Activated T-cell treated with anti-CD3 and anti-CD28 coated beads for 4 hours (primary cell): ENCODE measurements around the gene NNAT.
"Not testable (repeated sequence)": the region's sequence is repeated elsewhere in the genome, so short reads cannot be mapped to it uniquely, and the experiment has no call there.

Experiments
- DNase-seq: peaks from one replicate; pipeline ENCODE4 v3.0.0-alpha.2; 2020

The NNAT gene

GRCh38 chr20:37524859-37525708, 4.0 kb downstream of the NNAT start:
- no peak for DNase-seq

GRCh38 chr20:37525810-37526209, 4.8 kb downstream of the NNAT start:
- no peak for DNase-seq

- DNase-seq, result no peak
Measured at GRCh38 chr20:37526238-37526838, 5.3 kb downstream of the NNAT start.

- DNase-seq, result no peak
Measured at GRCh38 chr20:37526839-37527637, 6.0 kb downstream of the NNAT start.

- peak; percentile 86 for DNase-seq
Measured at GRCh38 chr20:37527638-37528445, 6.8 kb downstream of the NNAT start, which contains the start of gene BLCAP. Gene BLCAP (minus strand): TSS chr20:37527876. CDS start chr20:37519174, 8,702 bp downstream.

- DNase-seq, result no peak
Measured at GRCh38 chr20:37528446-37529213, 7.6 kb downstream of the NNAT start.

GRCh38 chr20:37529214-37529967, 8.3 kb downstream of the NNAT start:
- no peak for DNase-seq

- no peak for DNase-seq
Measured at GRCh38 chr20:37529968-37530600, 9.0 kb downstream of the NNAT start.

- no peak for DNase-seq
Measured at GRCh38 chr20:37530696-37531095, 9.6 kb downstream of the NNAT start.

GRCh38 chr20:37531856-37532255, 10.8 kb downstream of the NNAT start:
- no peak for DNase-seq

GRCh38 chr20:37533154-37533715, 12.2 kb downstream of the NNAT start:
- no peak for DNase-seq

- peak; percentile 53 for DNase-seq
Measured at GRCh38 chr20:37534401-37535157, 13.5 kb downstream of the NNAT start.

- no peak for DNase-seq
Measured at GRCh38 chr20:37535443-37536132, 14.5 kb downstream of the NNAT start.

- DNase-seq, result no peak
Measured at GRCh38 chr20:37537505-37537904, 16.5 kb downstream of the NNAT start.

- no peak for DNase-seq
Measured at GRCh38 chr20:37538003-37538402, 17.0 kb downstream of the NNAT start.

- DNase-seq, result no peak
Measured at GRCh38 chr20:37539424-37539823, 18.4 kb downstream of the NNAT start.

GRCh38 chr20:37540001-37540400, 19.0 kb downstream of the NNAT start:
- DNase-seq, result no peak

GRCh38 chr20:37540838-37541237, 19.8 kb downstream of the NNAT start:
- DNase-seq, result not testable (repeated sequence)

GRCh38 chr20:37541326-37541725, 20.3 kb downstream of the NNAT start:
- DNase-seq, result no peak
